Naive thymus-derived CD4-positive, alpha-beta T cell (primary cell): ENCODE measurements around the gene APLP2. TPM values are rescaled to one million over a fixed set of nuclear protein-coding genes. Genes with fewer than 3 reads are reported as not detected.
A peak's percentile ranks its signal among the peaks of the same experiment; 100 is the strongest.

Experiments
- ATAC-seq: fragments of 150-1000 bp; cut with Tn5 transposase; 2 replicates; pipeline ENCODE4 v1.10.0; 2021; ENCODE audit warnings: mild to moderate bottlenecking, moderate library complexity
- CTCF ChIA-PET: fragments of 350-600 bp; sonication (Branson Sonifier 250); formaldehyde crosslinking; loops from one replicate; lab custom pipeline; 2021; ENCODE audit warnings: antibody characterized with exemption; lab: Charles Lee
- POLR2A ChIA-PET: fragments of 350-600 bp; sonication (Branson Sonifier 250); formaldehyde crosslinking; loops from one replicate; lab custom pipeline; 2021; ENCODE audit warnings: antibody characterized with exemption, inconsistent platforms; lab: Charles Lee
- DNase-seq, 9 donors: peaks; one replicate each; pipeline versions ENCODE4 v3.0.0 to v3.0.0-alpha.2; 2020 to 2022; ENCODE audit warnings: mixed read lengths in 1 of 9
- H3K27ac ChIP-seq: one replicate; pipeline ENCODE4 v1.7.0; 2013; ENCODE audit warnings: mild to moderate bottlenecking, low read depth, low read length, moderate library complexity
- H3K27me3 ChIP-seq, 2 donors: one replicate each; pipeline ENCODE4 v1.7.0; 2013; ENCODE audit warnings: low read length in 2 of 2, mild to moderate bottlenecking in 2 of 2, moderate library complexity in 2 of 2; ENCODE audit not compliant: control insufficient read depth in 2 of 2, insufficient read depth in 2 of 2
- H3K36me3 ChIP-seq, 3 experiments: 1 replicate in 2 of 3; 2 replicates in 1 of 3; pipeline ENCODE4 v1.7.0; 2013; ENCODE audit warnings: low read length in 3 of 3, mild to moderate bottlenecking in 3 of 3, moderate library complexity in 1 of 3; ENCODE audit not compliant: insufficient read depth in 3 of 3, control insufficient read depth in 2 of 3
- H3K4me1 ChIP-seq, 2 donors: one replicate each; pipeline ENCODE4 v1.7.0; 2013; ENCODE audit warnings: low read length in 2 of 2, mild to moderate bottlenecking in 2 of 2, moderate library complexity in 1 of 2; ENCODE audit not compliant: control insufficient read depth in 2 of 2, insufficient read depth in 2 of 2
- H3K4me3 ChIP-seq: 2 replicates; pipeline ENCODE4 v1.7.0; 2013; ENCODE audit warnings: mild to moderate bottlenecking, low read length
- H3K9me3 ChIP-seq, 3 experiments: 1 replicate in 2 of 3; 2 replicates in 1 of 3; pipeline ENCODE4 v1.7.0; 2013; ENCODE audit warnings: low read length in 3 of 3; ENCODE audit not compliant: control insufficient read depth in 2 of 3
- H3K27ac Mint-ChIP-seq, 9 donors: one replicate each; pipeline ENCODE4 v1.8.0; 2020 to 2022; ENCODE audit warnings: mixed read lengths in 9 of 9, mild to moderate bottlenecking in 8 of 9, moderate library complexity in 5 of 9, inconsistent platforms in 2 of 9
- H3K27me3 Mint-ChIP-seq, 5 donors: one replicate each; pipeline ENCODE4 v1.8.0; 2021 to 2022; ENCODE audit warnings: mixed read lengths in 5 of 5, mild to moderate bottlenecking in 1 of 5
- H3K36me3 Mint-ChIP-seq, 5 donors: one replicate each; pipeline ENCODE4 v1.8.0; 2020 to 2022; ENCODE audit warnings: mixed read lengths in 5 of 5, mild to moderate bottlenecking in 3 of 5, inconsistent platforms in 1 of 5
- H3K4me1 Mint-ChIP-seq, 7 donors: one replicate each; pipeline ENCODE4 v1.8.0; 2020 to 2022; ENCODE audit warnings: mixed read lengths in 7 of 7, mild to moderate bottlenecking in 3 of 7, inconsistent platforms in 1 of 7
- H3K4me3 Mint-ChIP-seq, 10 donors: one replicate each; pipeline ENCODE4 v1.8.0; 2020 to 2022; ENCODE audit warnings: mild to moderate bottlenecking in 10 of 10, mixed read lengths in 10 of 10, moderate library complexity in 6 of 10, inconsistent platforms in 2 of 10
- H3K9me3 Mint-ChIP-seq, 11 donors: one replicate each; pipeline ENCODE4 v1.8.0; 2020 to 2022; ENCODE audit warnings: mixed read lengths in 11 of 11, mild to moderate bottlenecking in 4 of 11, inconsistent platforms in 1 of 11, moderate library complexity in 1 of 11
- intact Hi-C, 2 donors: fragments of 100-400 bp; cut with micrococcal nuclease; formaldehyde crosslinking; loops; one replicate each; pipeline ENCODE4 v1.15.1; 2023
- polyA plus RNA-seq, 2 donors: library from polyadenylated mRNA; unstranded; fragments of 300-500 nt; fragmentation: Illumina TruSeq; gene quantifications; one replicate each; pipeline ENCODE4 v1.2.3, GENCODE V29; 2021
- total RNA-seq, 6 experiments: library from RNA in 5 of 6; stranded (reverse) in 5 of 6; gene quantifications; 1 replicate in 5 of 6; 2 replicates in 1 of 6; pipeline ENCODE4 v1.2.3 and lab custom pipeline; 2021 to 2026

The APLP2 gene
- total and polyA plus RNA-seq, 7 experiments from 2014 or later: 26.6 to 172 (median 46.3) TPM

- H3K27me3 ChIP-seq: no peaks in the 10 kb centered on the region
- H3K36me3 ChIP-seq: peaks cover 0 to 29% (median 0%) of the 10 kb centered on the region in 3 experiments
- Mint-ChIP-seq H3K36me3 (peaks cover 0 to 51% (median 13%) of the 10 kb centered on the region in 5 donors), H3K4me3 (no peak overlapping the region), H3K27ac (no peak overlapping the region), H3K9me3 (no peaks in the 10 kb centered on the region), H3K4me1 (peaks cover 0 to 2% (median 0%) of the 10 kb centered on the region in 7 donors), H3K27me3 (no peaks in the 10 kb centered on the region)
- CTCF ChIA-PET: no interaction called here
- H3K4me1 ChIP-seq: no peaks in the 10 kb centered on the region
- no peaks in the 10 kb centered on the region for H3K9me3 ChIP-seq
- intact Hi-C loops: no loop called here
- DNase-seq (no peak), ATAC-seq (no peak)
- POLR2A ChIA-PET: no interaction called here
- H3K27ac ChIP-seq: no peak overlapping the region
- H3K4me3 ChIP-seq: no peak overlapping the region
Measured at GRCh38 chr11:130139401-130139800, 69.7 kb downstream of the APLP2 start.

- Mint-ChIP-seq H3K27me3 (no peaks in the 10 kb centered on the region), H3K9me3 (no peaks in the 10 kb centered on the region), H3K4me1 (peaks cover 4 to 12% (median 8%) of the 10 kb centered on the region in 7 donors), H3K27ac (no peak overlapping the region), H3K4me3 (no peak overlapping the region), H3K36me3 (peaks cover 0 to 42% (median 9%) of the 10 kb centered on the region in 5 donors)
- CTCF ChIA-PET: no interaction called here
- Histone ChIP-seq H3K9me3 (no peaks in the 10 kb centered on the region), H3K27me3 (no peaks in the 10 kb centered on the region), H3K36me3 (peaks cover 0 to 27% (median 0%) of the 10 kb centered on the region in 3 experiments), H3K4me3 (no peak overlapping the region), H3K27ac (no peak overlapping the region), H3K4me1 (peaks cover 0 to 6% of the 10 kb centered on the region in 2 donors)
- intact Hi-C loops: no loop called here
- POLR2A ChIA-PET: interaction anchor here (1.3 kb wide), 1 partner anchor 8 kb away, joined by 3 read pairs; no protein-coding TSS in a partner anchor
- ATAC-seq: no peak
- no peak for DNase-seq
Measured at GRCh38 chr11:130141561-130142341, 72.1 kb downstream of the APLP2 start.

- Mint-ChIP-seq H3K36me3 (peaks cover 0 to 30% (median 5%) of the 10 kb centered on the region in 5 donors), H3K27me3 (no peaks in the 10 kb centered on the region), H3K9me3 (no peaks in the 10 kb centered on the region), H3K4me3 (no peak overlapping the region), H3K4me1 (peaks cover 5 to 27% (median 19%) of the 10 kb centered on the region in 7 donors), H3K27ac (no peak overlapping the region)
- intact Hi-C loops: no loop called here
- no peak for ATAC-seq
- DNase-seq: no peak
- H3K27ac ChIP-seq: no peak overlapping the region
- ChIA-PET CTCF (no interaction called here), POLR2A (no interaction called here)
- no peaks in the 10 kb centered on the region for H3K9me3 ChIP-seq
- no peaks in the 10 kb centered on the region for H3K27me3 ChIP-seq
- no peak overlapping the region for H3K4me3 ChIP-seq
- H3K36me3 ChIP-seq: peaks cover 0 to 27% (median 0%) of the 10 kb centered on the region in 3 experiments
- H3K4me1 ChIP-seq: peaks cover 0 to 10% of the 10 kb centered on the region in 2 donors
Measured at GRCh38 chr11:130144141-130144540, 74.4 kb downstream of the APLP2 start.

- DNase-seq (no peak), ATAC-seq (no peak)
- Histone ChIP-seq H3K36me3 (peaks cover 0 to 26% (median 0%) of the 10 kb centered on the region in 3 experiments), H3K4me3 (no peak overlapping the region), H3K27me3 (no peaks in the 10 kb centered on the region), H3K4me1 (peaks cover 0 to 10% of the 10 kb centered on the region in 2 donors), H3K9me3 (no peaks in the 10 kb centered on the region), H3K27ac (no peak overlapping the region)
- intact Hi-C loops: no loop called here
- Mint-ChIP-seq H3K4me1 (peaks cover 5 to 27% (median 19%) of the 10 kb centered on the region in 7 donors), H3K27ac (peak overlapping the region in 2 of 9 donors; percentile 18 to 69), H3K9me3 (no peaks in the 10 kb centered on the region), H3K27me3 (no peaks in the 10 kb centered on the region), H3K4me3 (peak overlapping the region in 1 of 10 donors; percentile 9), H3K36me3 (peaks cover 0 to 29% (median 4%) of the 10 kb centered on the region in 5 donors)
- CTCF ChIA-PET: no interaction called here
- POLR2A ChIA-PET: no interaction called here
Measured at GRCh38 chr11:130144861-130145281, 75.2 kb downstream of the APLP2 start.

GRCh38 chr11:130145311-130145812, 75.7 kb downstream of the APLP2 start:
- H3K27ac Mint-ChIP-seq: peak overlapping the region in 1 of 9 donors; percentile 69
- peaks cover 5 to 27% (median 19%) of the 10 kb centered on the region in 7 donors for H3K4me1 Mint-ChIP-seq
- H3K27me3 Mint-ChIP-seq: no peaks in the 10 kb centered on the region
- H3K4me1 ChIP-seq: peaks cover 0 to 10% of the 10 kb centered on the region in 2 donors
- ChIA-PET POLR2A (interaction anchor here (0.7 kb wide), 1 partner anchor 1090 kb away, joined by 5 read pairs; no protein-coding TSS in a partner anchor), CTCF (interaction anchor here (0.6 kb wide), 1 partner anchor 291 kb away, joined by 3 read pairs; no protein-coding TSS in a partner anchor)
- no peak overlapping the region for H3K4me3 ChIP-seq
- H3K9me3 Mint-ChIP-seq: no peaks in the 10 kb centered on the region
- ATAC-seq (no peak), DNase-seq (no peak)
- no peak overlapping the region for H3K4me3 Mint-ChIP-seq
- H3K36me3 Mint-ChIP-seq: peaks cover 0 to 24% (median 0%) of the 10 kb centered on the region in 5 donors
- H3K27ac ChIP-seq: no peak overlapping the region
- H3K27me3 ChIP-seq: no peaks in the 10 kb centered on the region
- intact Hi-C loops: no loop called here
- peaks cover 0 to 21% (median 0%) of the 10 kb centered on the region in 3 experiments for H3K36me3 ChIP-seq
- no peaks in the 10 kb centered on the region for H3K9me3 ChIP-seq

GRCh38 chr11:130145975-130146776, 76.5 kb downstream of the APLP2 start:
- peaks cover 0 to 22% (median 0%) of the 10 kb centered on the region in 5 donors for H3K36me3 Mint-ChIP-seq
- H3K4me3 Mint-ChIP-seq: peak overlapping the region in 2 of 10 donors; percentile 38 to 49
- CTCF ChIA-PET: interaction anchor here (0.6 to 1.4 kb wide), 6 partner anchors 14 to 381 kb away, joined by 3 to 7 read pairs (median 3); no protein-coding TSS in a partner anchor
- peak overlapping the region in 7 of 9 donors; percentile 1 to 75 (median 62) for H3K27ac Mint-ChIP-seq
- no peaks in the 10 kb centered on the region for H3K27me3 Mint-ChIP-seq
- intact Hi-C loops: no loop called here
- H3K9me3 Mint-ChIP-seq: no peaks in the 10 kb centered on the region
- Histone ChIP-seq H3K4me1 (peaks cover 0 to 10% of the 10 kb centered on the region in 2 donors), H3K27ac (no peak overlapping the region), H3K27me3 (no peaks in the 10 kb centered on the region), H3K4me3 (no peak overlapping the region), H3K36me3 (peaks cover 0 to 20% (median 0%) of the 10 kb centered on the region in 3 experiments), H3K9me3 (no peaks in the 10 kb centered on the region)
- peaks cover 5 to 27% (median 19%) of the 10 kb centered on the region in 7 donors for H3K4me1 Mint-ChIP-seq
- ATAC-seq: peak; percentile 37
- POLR2A ChIA-PET: interaction anchor here (0.6 kb wide), 2 partner anchors 142 to 166 kb away, joined by 4 to 6 read pairs; no protein-coding TSS in a partner anchor
- DNase-seq: no peak
